Left lung (tissue), 10 donors: ENCODE data around the gene GABBR1. TPM values are rescaled to one million over a fixed set of nuclear protein-coding genes. Genes with fewer than 3 reads are reported as not detected.

ENCODE experiments used
- ATAC-seq: fragments of 200-7000 bp; cut with Tn5 transposase; one replicate; pipeline ENCODE4 v1.9.1; 2020; ENCODE audit warnings: moderate library complexity
- DNase-seq, 4 donors: peaks; one replicate each; pipeline ENCODE4 v3.0.0-alpha.2; 2013 to 2020
- H3K27ac ChIP-seq, 2 donors: fragments of 200-600 bp; sonication (generic) in 1 of 2; one replicate each; pipeline versions ENCODE4 v1.5.0 to v1.8.0; 2020 to 2021
- H3K27me3 ChIP-seq, 2 donors: fragments of 200-600 bp; sonication (generic) in 1 of 2; one replicate each; pipeline versions ENCODE4 v1.5.0 to v1.8.0; 2020 to 2021
- H3K36me3 ChIP-seq, 2 donors: fragments of 200-600 bp; sonication (generic) in 1 of 2; one replicate each; pipeline versions ENCODE4 v1.5.0 to v1.8.0; 2020 to 2021
- H3K4me1 ChIP-seq, 2 donors: fragments of 200-600 bp; one replicate each; pipeline ENCODE4 v1.8.0; 2021
- H3K4me3 ChIP-seq, 2 donors: fragments of 200-600 bp; sonication (generic) in 1 of 2; one replicate each; pipeline versions ENCODE4 v1.5.0 to v1.8.0; 2020 to 2021; ENCODE audit warnings: mild to moderate bottlenecking in 1 of 2
- H3K9me3 ChIP-seq, 2 donors: fragments of 200-600 bp; sonication (generic) in 1 of 2; one replicate each; pipeline versions ENCODE4 v1.5.0 to v1.8.0; 2020 to 2021
- intact Hi-C, 2 donors: fragments of 100-400 bp; cut with DNase I; formaldehyde crosslinking; loops; one replicate each; pipeline versions ENCODE4 v1.11.2 to v1.14.2; 2022
- polyA plus RNA-seq, 6 donors: library from polyadenylated mRNA; unstranded; fragments of 120-200 nt; gene quantifications; one replicate each; pipeline ENCODE4 v1.2.1, GENCODE V29; 2013; ENCODE audit not compliant: insufficient read length in 6 of 6
- total RNA-seq, 2 donors: library from RNA; stranded (reverse); fragmentation: NEBNext Ultra II Directional; extraction: Animal tissue kit (Norgen Biotek cat#: 25700); gene quantifications; one replicate each; pipeline ENCODE4 v1.2.1, GENCODE V29; 2021
- TF ChIP-seq, protein P1 (sequence below), 2 donors: fragments of 200-600 bp; sonication (generic) in 1 of 2; IDR thresholded peaks; one replicate each; pipeline versions ENCODE4 v1.5.0 to v1.8.0; 2021; ENCODE audit warnings: antibody characterized with exemption in 2 of 2
- donor health status: DM: no; HTN: yes; CAD: no.
- donor health status: DM: no; HTN: no; CAD: no.

The GABBR1 gene
- total and polyA plus RNA-seq, 8 donors, result 25.0 to 122 (median 92.0) TPM

DNA sequence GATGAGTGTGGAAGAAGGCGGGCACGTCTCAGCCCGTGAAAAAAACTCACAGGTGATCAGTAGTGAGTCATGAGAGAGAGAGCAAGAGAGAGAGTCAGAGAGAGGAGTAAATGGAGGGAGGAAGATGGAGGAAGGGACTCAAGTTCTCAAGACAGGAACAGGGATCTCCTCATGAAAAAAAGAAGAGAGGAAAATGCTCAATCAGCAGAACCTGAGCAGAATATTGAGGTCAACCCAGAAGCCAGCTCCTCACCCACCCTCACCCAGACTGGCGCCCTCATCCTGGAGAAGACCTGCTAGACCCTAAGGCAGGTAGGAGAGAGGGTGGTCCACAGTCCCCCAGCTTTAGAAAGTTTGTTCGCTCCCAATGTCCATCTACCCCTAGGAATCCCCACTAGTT lies 78.2 kb downstream of the GABBR1 start:
- no peak overlapping the region for H3K4me3 ChIP-seq
- TF ChIP-seq, protein P1, sequence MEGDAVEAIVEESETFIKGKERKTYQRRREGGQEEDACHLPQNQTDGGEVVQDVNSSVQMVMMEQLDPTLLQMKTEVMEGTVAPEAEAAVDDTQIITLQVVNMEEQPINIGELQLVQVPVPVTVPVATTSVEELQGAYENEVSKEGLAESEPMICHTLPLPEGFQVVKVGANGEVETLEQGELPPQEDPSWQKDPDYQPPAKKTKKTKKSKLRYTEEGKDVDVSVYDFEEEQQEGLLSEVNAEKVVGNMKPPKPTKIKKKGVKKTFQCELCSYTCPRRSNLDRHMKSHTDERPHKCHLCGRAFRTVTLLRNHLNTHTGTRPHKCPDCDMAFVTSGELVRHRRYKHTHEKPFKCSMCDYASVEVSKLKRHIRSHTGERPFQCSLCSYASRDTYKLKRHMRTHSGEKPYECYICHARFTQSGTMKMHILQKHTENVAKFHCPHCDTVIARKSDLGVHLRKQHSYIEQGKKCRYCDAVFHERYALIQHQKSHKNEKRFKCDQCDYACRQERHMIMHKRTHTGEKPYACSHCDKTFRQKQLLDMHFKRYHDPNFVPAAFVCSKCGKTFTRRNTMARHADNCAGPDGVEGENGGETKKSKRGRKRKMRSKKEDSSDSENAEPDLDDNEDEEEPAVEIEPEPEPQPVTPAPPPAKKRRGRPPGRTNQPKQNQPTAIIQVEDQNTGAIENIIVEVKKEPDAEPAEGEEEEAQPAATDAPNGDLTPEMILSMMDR (IDR thresholded peaks at IDR 0.05), result no peak
- H3K27ac ChIP-seq, result no peak overlapping the region
- H3K27me3 ChIP-seq, result peaks cover 22 to 52% of the 10 kb centered on the region in 2 donors
- DNase-seq, result no peak
- no peaks in the 10 kb centered on the region for H3K9me3 ChIP-seq
- intact Hi-C loops, result no loop called here
- peaks cover 7 to 15% of the 10 kb centered on the region in 2 donors for H3K4me1 ChIP-seq
- no peaks in the 10 kb centered on the region for H3K36me3 ChIP-seq
- no peak for ATAC-seq

DNA sequence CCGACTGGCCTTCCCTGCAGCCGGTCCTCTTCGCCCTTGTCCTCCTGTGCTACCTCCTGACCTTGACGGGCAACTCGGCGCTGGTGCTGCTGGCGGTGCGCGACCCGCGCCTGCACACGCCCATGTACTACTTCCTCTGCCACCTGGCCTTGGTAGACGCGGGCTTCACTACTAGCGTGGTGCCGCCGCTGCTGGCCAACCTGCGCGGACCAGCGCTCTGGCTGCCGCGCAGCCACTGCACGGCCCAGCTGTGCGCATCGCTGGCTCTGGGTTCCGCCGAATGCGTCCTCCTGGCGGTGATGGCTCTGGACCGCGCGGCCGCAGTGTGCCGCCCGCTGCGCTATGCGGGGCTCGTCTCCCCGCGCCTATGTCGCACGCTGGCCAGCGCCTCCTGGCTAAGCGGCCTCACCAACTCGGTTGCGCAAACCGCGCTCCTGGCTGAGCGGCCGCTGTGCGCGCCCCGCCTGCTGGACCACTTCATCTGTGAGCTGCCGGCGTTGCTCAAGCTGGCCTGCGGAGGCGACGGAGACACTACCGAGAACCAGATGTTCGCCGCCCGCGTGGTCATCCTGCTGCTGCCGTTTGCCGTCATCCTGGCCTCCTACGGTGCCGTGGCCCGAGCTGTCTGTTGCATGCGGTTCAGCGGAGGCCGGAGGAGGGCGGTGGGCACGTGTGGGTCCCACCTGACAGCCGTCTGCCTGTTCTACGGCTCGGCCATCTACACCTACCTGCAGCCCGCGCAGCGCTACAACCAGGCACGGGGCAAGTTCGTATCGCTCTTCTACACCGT lies 79.5 kb downstream of the GABBR1 start:
- Histone ChIP-seq H3K36me3 (no peaks in the 10 kb centered on the region), H3K27me3 (peaks cover 22 to 52% of the 10 kb centered on the region in 2 donors), H3K4me1 (peaks cover 7 to 15% of the 10 kb centered on the region in 2 donors), H3K9me3 (no peaks in the 10 kb centered on the region), H3K4me3 (peak overlapping the region; percentile 18 to 37), H3K27ac (no peak overlapping the region)
- DNase-seq (peak; percentile 71 to 91 (median 84)), ATAC-seq (peak; percentile 95)
- TF ChIP-seq, protein P1 (IDR thresholded peaks at IDR 0.05), result no peak
- intact Hi-C loops, result no loop called here

DNA sequence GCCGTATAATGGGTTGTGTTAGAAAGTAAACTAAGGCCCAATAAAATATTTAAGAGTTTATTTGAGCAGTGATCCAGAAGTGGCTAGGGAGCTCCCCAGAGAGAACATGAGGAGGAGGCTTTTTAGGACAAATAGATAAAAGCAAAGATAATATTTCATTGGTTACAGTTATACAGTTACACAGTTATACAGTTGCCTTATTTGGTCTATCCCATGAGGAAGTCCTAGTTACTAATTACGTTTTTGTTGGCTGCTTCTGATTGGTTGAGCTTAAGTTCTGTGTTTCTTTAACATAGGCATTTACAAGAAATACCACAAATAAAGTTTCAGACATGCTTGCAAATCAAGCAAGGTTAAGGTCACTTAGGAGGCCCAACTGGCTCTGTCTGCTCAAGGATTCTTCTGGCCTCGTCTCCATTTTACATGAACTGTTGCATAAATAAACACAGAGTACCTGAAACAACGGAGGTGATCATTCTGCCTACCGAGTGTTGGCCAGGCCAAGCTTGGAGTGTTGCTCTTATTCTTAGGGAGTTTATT lies 80.4 kb downstream of the GABBR1 start:
- H3K4me1 ChIP-seq, result peaks cover 7 to 15% of the 10 kb centered on the region in 2 donors
- ATAC-seq, result peak; percentile 89
- TF ChIP-seq, protein P1 (IDR thresholded peaks at IDR 0.05), result no peak
- H3K27me3 ChIP-seq, result peaks cover 22 to 52% of the 10 kb centered on the region in 2 donors
- H3K27ac ChIP-seq, result no peak overlapping the region
- intact Hi-C loops, result no loop called here
- H3K36me3 ChIP-seq, result no peaks in the 10 kb centered on the region
- H3K9me3 ChIP-seq, result no peaks in the 10 kb centered on the region
- DNase-seq, result peak in 2 of 4 donors; percentile 65 to 81
- peak overlapping the region in 1 of 2 donors; percentile 37 for H3K4me3 ChIP-seq

DNA sequence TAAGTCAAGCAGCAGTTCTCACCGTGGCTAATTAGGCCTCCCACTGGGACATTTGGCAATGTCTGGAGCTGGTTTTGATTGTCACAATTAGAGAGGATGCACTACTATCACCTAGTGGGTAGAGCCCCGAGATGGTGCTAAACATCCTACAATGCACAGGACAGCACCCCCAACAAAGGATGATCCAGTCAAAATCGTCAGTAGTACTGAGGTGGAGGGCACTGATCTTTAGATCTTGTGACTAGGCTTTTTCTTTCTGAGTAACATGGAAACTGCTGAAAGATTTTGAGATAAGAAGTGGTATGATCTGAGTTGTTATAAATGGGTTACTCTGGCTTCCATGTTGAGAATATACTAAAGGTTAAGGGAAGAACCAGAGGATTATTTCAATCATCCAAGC lies 85.4 kb downstream of the GABBR1 start:
- H3K9me3 ChIP-seq, result no peaks in the 10 kb centered on the region
- H3K36me3 ChIP-seq, result no peaks in the 10 kb centered on the region
- peaks cover 0 to 1% of the 10 kb centered on the region in 2 donors for H3K4me1 ChIP-seq
- DNase-seq, result no peak
- no peak overlapping the region for H3K4me3 ChIP-seq
- no peak for ATAC-seq
- no peak overlapping the region for H3K27ac ChIP-seq
- H3K27me3 ChIP-seq, result peaks cover 0 to 32% of the 10 kb centered on the region in 2 donors
- TF ChIP-seq, protein P1 (IDR thresholded peaks at IDR 0.05), result no peak
- intact Hi-C loops, result no loop called here

DNA sequence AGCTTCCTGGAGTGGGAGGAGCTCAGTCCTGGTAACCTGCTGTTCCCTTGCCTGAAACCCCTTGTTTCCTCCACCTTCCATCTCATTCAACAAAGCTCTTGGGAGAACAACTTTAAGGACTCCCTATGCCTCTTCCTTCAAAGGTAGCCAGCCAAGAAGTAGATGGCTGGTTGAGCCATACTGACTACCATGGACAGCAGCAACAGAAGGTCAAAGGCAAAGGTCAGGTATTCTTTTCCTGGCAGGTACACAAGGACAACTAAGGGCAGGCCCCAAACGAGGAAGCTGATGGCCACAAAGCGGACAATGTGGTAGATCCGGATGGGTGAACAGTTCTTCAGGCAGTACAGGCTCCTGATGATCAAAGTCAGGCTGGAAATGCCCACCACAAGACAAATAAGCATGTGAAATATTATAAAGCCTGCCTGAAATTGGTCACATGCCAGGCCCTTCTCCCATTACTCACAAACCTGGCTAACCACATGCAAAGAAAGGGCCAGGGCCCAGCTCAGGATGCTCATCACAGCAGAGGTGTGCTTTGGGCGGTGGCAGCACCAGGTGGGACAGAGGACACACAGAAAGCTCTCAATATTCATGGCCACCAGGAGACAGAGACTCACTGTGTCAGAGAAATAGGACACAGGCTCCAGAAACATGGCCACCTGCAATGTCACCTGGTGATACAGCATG lies 95.1 kb downstream of the GABBR1 start:
- no peak for ATAC-seq

More for the DNA sequence above, 95.1 kb downstream of the GABBR1 start:
- Histone ChIP-seq H3K27me3 (peaks cover 0 to 15% of the 10 kb centered on the region in 2 donors), H3K27ac (no peak overlapping the region), H3K4me3 (no peak overlapping the region), H3K9me3 (no peaks in the 10 kb centered on the region), H3K4me1 (no peaks in the 10 kb centered on the region), H3K36me3 (no peaks in the 10 kb centered on the region)
- intact Hi-C loops, result no loop called here
- TF ChIP-seq, protein P1 (IDR thresholded peaks at IDR 0.05), result no peak
- DNase-seq, result no peak
